Calu3 (cell line): Measurements from ENCODE around the gene STPG4. TPM values are rescaled to one million over a fixed set of nuclear protein-coding genes. Genes with fewer than 3 reads are reported as not detected.

Experiments
- BruUV-seq: library from RNA; stranded (reverse); fragments of 400-500 nt; replicated peaks from 2 replicates; lab custom pipeline; 2021; lab: Mats Ljungman, UMichigan
- CTCF ChIA-PET: fragments of 300-600 bp; sonication (Branson Sonifier 250); formaldehyde crosslinking; loops from one replicate; lab custom pipeline; 2022; ENCODE audit warnings: antibody characterized with exemption; lab: Charles Lee
- DNase-seq: peaks from one replicate; pipeline ENCODE4 v3.0.0; 2022
- H3K27ac Mint-ChIP-seq: one replicate; pipeline ENCODE4 v1.8.0; 2022; ENCODE audit warnings: mixed read lengths; ENCODE audit not compliant: unreplicated experiment
- H3K27me3 Mint-ChIP-seq: one replicate; pipeline ENCODE4 v1.8.0; 2022; ENCODE audit warnings: mixed read lengths; ENCODE audit not compliant: unreplicated experiment
- H3K36me3 Mint-ChIP-seq: one replicate; pipeline ENCODE4 v1.8.0; 2022; ENCODE audit warnings: mild to moderate bottlenecking, moderate library complexity, mixed read lengths; ENCODE audit not compliant: insufficient read depth, unreplicated experiment
- H3K4me1 Mint-ChIP-seq: one replicate; pipeline ENCODE4 v1.8.0; 2022; ENCODE audit warnings: mild to moderate bottlenecking, low read depth, mixed read lengths; ENCODE audit not compliant: unreplicated experiment
- H3K4me3 Mint-ChIP-seq: one replicate; pipeline ENCODE4 v1.8.0; 2022; ENCODE audit warnings: mild to moderate bottlenecking, low read depth, moderate library complexity, mixed read lengths; ENCODE audit not compliant: unreplicated experiment
- H3K9me3 Mint-ChIP-seq: one replicate; pipeline ENCODE4 v1.8.0; 2022; ENCODE audit warnings: low read depth, mixed read lengths; ENCODE audit not compliant: unreplicated experiment
- intact Hi-C: fragments of 100-400 bp; cut with micrococcal nuclease; formaldehyde crosslinking; loops from one replicate; pipeline ENCODE4 v1.10.0; 2022; ENCODE audit not compliant: unreplicated experiment
- total RNA-seq: library from RNA; stranded (reverse); gene quantifications from 2 replicates; pipeline ENCODE4 v1.2.3, GENCODE V29; 2022
- TF ChIP-seq, protein P1 (sequence below): fragments of 200-600 bp; IDR thresholded peaks from one replicate; pipeline ENCODE4 v1.8.0; 2022; ENCODE audit warnings: antibody characterized with exemption; ENCODE audit not compliant: unreplicated experiment

STPG4 gene
- total RNA-seq, 1 experiment from 2014 or later: 12.7 TPM

DNA sequence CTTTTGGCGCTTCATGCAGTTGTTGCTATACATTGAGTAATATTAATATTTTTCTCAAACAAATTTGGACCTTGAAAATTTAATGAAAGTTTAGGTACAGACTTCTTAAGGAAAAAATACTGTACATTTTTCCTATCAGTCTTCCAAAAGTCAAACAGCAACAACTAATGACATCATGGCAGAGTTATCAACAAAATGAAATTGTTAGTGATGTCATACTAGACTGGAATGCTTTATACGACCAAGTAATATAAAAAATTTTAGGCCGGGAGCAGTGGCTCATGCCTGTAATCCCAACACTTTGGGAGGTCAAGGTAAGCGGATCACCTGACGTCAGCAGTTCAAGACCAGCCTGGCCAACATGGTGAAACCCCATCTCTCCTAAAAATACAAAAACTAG, 12.0 kb upstream of the STPG4 start:
- H3K27me3 Mint-ChIP-seq: no peaks in the 10 kb centered on the region
- no TSS peak for BruUV-seq
- H3K36me3 Mint-ChIP-seq: peaks cover 90% of the 10 kb centered on the region
- TF ChIP-seq, protein P1, sequence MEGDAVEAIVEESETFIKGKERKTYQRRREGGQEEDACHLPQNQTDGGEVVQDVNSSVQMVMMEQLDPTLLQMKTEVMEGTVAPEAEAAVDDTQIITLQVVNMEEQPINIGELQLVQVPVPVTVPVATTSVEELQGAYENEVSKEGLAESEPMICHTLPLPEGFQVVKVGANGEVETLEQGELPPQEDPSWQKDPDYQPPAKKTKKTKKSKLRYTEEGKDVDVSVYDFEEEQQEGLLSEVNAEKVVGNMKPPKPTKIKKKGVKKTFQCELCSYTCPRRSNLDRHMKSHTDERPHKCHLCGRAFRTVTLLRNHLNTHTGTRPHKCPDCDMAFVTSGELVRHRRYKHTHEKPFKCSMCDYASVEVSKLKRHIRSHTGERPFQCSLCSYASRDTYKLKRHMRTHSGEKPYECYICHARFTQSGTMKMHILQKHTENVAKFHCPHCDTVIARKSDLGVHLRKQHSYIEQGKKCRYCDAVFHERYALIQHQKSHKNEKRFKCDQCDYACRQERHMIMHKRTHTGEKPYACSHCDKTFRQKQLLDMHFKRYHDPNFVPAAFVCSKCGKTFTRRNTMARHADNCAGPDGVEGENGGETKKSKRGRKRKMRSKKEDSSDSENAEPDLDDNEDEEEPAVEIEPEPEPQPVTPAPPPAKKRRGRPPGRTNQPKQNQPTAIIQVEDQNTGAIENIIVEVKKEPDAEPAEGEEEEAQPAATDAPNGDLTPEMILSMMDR: no peak
- CTCF ChIA-PET: no interaction called here
- H3K9me3 Mint-ChIP-seq: no peaks in the 10 kb centered on the region
- H3K27ac Mint-ChIP-seq: no peak overlapping the region
- peaks cover 56% of the 10 kb centered on the region for H3K4me1 Mint-ChIP-seq
- no peak for DNase-seq
- no peak overlapping the region for H3K4me3 Mint-ChIP-seq
- intact Hi-C loops: no loop called here

DNA sequence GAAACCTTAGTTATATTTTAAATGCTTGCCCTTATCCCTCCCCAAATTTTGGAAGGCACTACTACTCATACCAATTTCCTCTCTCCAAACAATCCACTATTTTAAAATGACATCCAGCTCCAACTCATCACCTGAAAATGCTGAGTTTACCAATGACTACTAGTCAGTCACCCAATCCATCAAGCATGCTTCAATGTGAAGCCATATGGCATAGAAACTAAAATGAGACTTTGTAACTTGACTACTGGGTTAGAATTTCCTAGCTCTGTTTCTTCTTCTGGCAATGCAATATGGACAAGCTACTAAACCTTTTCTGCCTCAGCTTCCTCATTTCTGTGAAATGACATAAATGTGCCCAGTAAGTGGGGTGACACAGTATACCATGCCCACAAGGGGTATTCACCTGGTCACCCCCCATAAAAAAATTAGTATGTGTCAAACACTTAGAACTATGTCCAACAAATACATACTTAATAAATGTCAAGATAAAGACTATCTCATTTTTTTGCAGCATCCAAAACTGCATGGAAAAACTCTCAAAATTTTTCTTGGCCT, 10.0 kb upstream of the STPG4 start:
- CTCF ChIA-PET: interaction anchor here (0.9 kb wide), 1 partner anchor 158 kb away, joined by 3 read pairs; no protein-coding TSS in a partner anchor
- BruUV-seq: no TSS peak
- H3K27ac Mint-ChIP-seq: no peak overlapping the region

DNA sequence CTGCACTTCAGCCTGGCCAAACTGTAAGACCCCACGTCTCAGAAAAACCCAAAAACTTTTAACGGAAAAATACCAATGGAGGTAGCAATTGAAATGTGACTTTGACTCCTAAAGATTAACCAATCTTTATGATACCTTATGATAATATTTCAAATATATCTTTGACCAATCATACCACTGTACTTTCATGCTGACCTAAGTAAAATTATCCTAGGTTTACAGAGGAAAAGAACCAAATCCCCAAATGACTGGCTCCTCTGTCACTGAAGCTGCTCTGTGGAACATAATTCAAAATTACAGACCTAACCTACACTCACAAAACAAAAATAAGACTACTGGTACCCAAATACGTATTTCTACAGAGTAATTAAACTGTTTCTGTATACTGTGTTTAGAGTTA, 7.7 kb upstream of the STPG4 start:
- Mint-ChIP-seq H3K36me3 (peaks cover 91% of the 10 kb centered on the region), H3K4me1 (peaks cover 46% of the 10 kb centered on the region), H3K27ac (no peak overlapping the region), H3K4me3 (no peak overlapping the region), H3K9me3 (peaks cover 2% of the 10 kb centered on the region), H3K27me3 (no peaks in the 10 kb centered on the region)
- CTCF ChIA-PET: no interaction called here
- DNase-seq: no peak
- no TSS peak for BruUV-seq
- TF ChIP-seq, protein P1: no peak
- intact Hi-C loops: no loop called here

More for the DNA sequence above, 10.0 kb upstream of the STPG4 start:
- intact Hi-C loops: no loop called here
- peaks cover 90% of the 10 kb centered on the region for H3K36me3 Mint-ChIP-seq
- TF ChIP-seq, protein P1: no peak
- DNase-seq: no peak
- no peaks in the 10 kb centered on the region for H3K27me3 Mint-ChIP-seq
- peak overlapping the region; percentile 1 for H3K4me3 Mint-ChIP-seq
- H3K9me3 Mint-ChIP-seq: no peaks in the 10 kb centered on the region
- H3K4me1 Mint-ChIP-seq: peaks cover 43% of the 10 kb centered on the region

DNA sequence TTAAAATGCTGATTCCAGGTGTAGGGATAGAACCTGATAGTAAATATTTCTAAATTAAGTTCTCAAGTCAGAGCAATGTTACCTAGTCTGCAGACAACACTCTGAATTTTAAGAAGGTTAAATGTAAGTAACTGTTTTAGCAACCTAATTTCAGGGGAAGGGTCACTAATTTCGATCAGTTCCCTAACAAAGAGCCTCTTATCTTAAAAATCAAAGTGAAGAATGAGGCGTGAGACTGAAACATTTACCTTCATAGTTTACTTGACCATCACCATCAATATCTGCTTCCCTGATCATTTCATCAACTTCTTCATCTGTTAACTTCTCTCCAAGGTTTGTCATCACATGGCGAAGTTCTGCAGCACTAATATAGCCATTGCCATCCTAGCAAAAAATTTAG, 6.4 kb upstream of the STPG4 start:
- peak overlapping the region; percentile 49 for H3K27ac Mint-ChIP-seq
- CTCF ChIA-PET: interaction anchor here (0.6 kb wide), 1 partner anchor 146 kb away, joined by 6 read pairs; no protein-coding TSS in a partner anchor
- TF ChIP-seq, protein P1: no peak
- H3K4me1 Mint-ChIP-seq: peaks cover 46% of the 10 kb centered on the region
- intact Hi-C loops: no loop called here
- H3K4me3 Mint-ChIP-seq: no peak overlapping the region
- H3K36me3 Mint-ChIP-seq: peaks cover 92% of the 10 kb centered on the region
- BruUV-seq: no TSS peak
- DNase-seq: no peak
- peaks cover 2% of the 10 kb centered on the region for H3K9me3 Mint-ChIP-seq
- no peaks in the 10 kb centered on the region for H3K27me3 Mint-ChIP-seq
